BJ (cell line): ENCODE results near the gene MYCL. TPM values are rescaled to one million over a fixed set of nuclear protein-coding genes. Genes with fewer than 3 reads are reported as not detected.

Experiments used
- CTCF ChIA-PET: fragments of 350-600 bp; formaldehyde crosslinking; extraction: SDS; loops from one replicate; lab custom pipeline; 2021; ENCODE audit warnings: antibody characterized with exemption, inconsistent platforms; lab: Yijun Ruan, JAX
- POLR2A ChIA-PET: fragments of 300-600 bp; sonication (Branson Sonifier 250); formaldehyde crosslinking; extraction: SDS; loops from one replicate; lab custom pipeline; 2021; ENCODE audit warnings: antibody characterized with exemption; lab: Charles Lee
- DNase-seq: peaks from one replicate; pipeline ENCODE4 v3.0.0-alpha.2; 2011; ENCODE audit warnings: low read depth
- H3K27me3 ChIP-seq: 2 replicates; pipeline ENCODE4 v1.6.0; 2011; ENCODE audit warnings: low read length; ENCODE audit not compliant: control insufficient read depth, insufficient read depth
- H3K36me3 ChIP-seq: 2 replicates; pipeline ENCODE4 v1.5.1; 2011; ENCODE audit warnings: low read length; ENCODE audit not compliant: control insufficient read depth, insufficient read depth
- H3K4me3 ChIP-seq: 2 replicates; pipeline ENCODE4 v1.5.1; 2011; ENCODE audit warnings: low read depth, mild to moderate bottlenecking, control low read depth, low read length
- polyA plus RNA-seq: library from polyadenylated mRNA; depleted of rRNA; stranded (reverse); fragments of >200 nt; gene quantifications from 2 replicates; pipeline ENCODE4 v1.2.3, GENCODE V29; 2011
- TF ChIP-seq, protein P1 (sequence below): IDR thresholded peaks from 2 replicates; pipeline ENCODE4 v1.5.1; 2011; ENCODE audit warnings: low read depth, mild to moderate bottlenecking, control low read depth, inconsistent platforms, low read length, moderate library complexity; ENCODE audit not compliant: insufficient read depth

The MYCL gene
- polyA plus RNA-seq, 1 experiment = 0.22 TPM

DNA sequence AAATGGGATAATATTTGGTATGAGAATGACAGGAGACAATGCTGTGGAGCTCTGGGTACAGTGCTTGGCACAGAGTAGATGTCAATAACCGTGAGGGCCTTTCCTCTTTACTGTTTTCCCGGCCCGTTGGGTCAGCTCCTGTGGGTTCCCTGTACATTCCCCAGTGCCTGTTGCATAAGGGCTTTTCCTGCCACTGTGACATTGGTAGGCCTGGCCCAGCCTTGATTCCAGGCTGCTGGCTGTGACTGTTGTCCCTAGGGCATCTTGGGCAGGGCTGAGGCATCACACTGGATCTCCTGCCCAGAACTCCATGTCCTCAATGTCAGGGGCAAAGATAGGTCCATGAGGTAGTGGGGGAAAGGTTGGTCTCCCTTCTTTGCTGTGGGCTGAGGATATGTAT lies 25.8 kb upstream of the MYCL start:
- Histone ChIP-seq H3K4me3 (no peak overlapping the region), H3K27me3 (peaks cover 2% of the 10 kb centered on the region), H3K36me3 (no peaks in the 10 kb centered on the region)
- POLR2A ChIA-PET = no interaction called here
- no peak for DNase-seq
- CTCF ChIA-PET = interaction anchor here (0.6 to 7.9 kb wide), 4 partner anchors 25 to 105 kb away, joined by 3 to 43 read pairs (median 13); no protein-coding TSS in a partner anchor
- TF ChIP-seq, protein P1, sequence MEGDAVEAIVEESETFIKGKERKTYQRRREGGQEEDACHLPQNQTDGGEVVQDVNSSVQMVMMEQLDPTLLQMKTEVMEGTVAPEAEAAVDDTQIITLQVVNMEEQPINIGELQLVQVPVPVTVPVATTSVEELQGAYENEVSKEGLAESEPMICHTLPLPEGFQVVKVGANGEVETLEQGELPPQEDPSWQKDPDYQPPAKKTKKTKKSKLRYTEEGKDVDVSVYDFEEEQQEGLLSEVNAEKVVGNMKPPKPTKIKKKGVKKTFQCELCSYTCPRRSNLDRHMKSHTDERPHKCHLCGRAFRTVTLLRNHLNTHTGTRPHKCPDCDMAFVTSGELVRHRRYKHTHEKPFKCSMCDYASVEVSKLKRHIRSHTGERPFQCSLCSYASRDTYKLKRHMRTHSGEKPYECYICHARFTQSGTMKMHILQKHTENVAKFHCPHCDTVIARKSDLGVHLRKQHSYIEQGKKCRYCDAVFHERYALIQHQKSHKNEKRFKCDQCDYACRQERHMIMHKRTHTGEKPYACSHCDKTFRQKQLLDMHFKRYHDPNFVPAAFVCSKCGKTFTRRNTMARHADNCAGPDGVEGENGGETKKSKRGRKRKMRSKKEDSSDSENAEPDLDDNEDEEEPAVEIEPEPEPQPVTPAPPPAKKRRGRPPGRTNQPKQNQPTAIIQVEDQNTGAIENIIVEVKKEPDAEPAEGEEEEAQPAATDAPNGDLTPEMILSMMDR = no peak

GRCh38 chr1:39926820-39927219 lies 25.1 kb upstream of the MYCL start:
- no peak for DNase-seq
- POLR2A ChIA-PET = no interaction called here
- CTCF ChIA-PET = interaction anchor here (1.2 to 7.9 kb wide), 4 partner anchors 24 to 109 kb away, joined by 3 to 43 read pairs (median 13); no protein-coding TSS in a partner anchor

GRCh38 chr1:39926343-39926793 lies 24.7 kb upstream of the MYCL start:
- no peak for DNase-seq
- POLR2A ChIA-PET = no interaction called here
- no peaks in the 10 kb centered on the region for H3K36me3 ChIP-seq
- peaks cover 2% of the 10 kb centered on the region for H3K27me3 ChIP-seq
- CTCF ChIA-PET = interaction anchor here (0.9 to 7.9 kb wide), 6 partner anchors 15 to 109 kb away, joined by 3 to 43 read pairs (median 4); no protein-coding TSS in a partner anchor
- TF ChIP-seq, protein P1 = no peak
- H3K4me3 ChIP-seq = no peak overlapping the region

More at GRCh38 chr1:39926820-39927219, 25.1 kb upstream of the MYCL start:
- H3K27me3 ChIP-seq = peaks cover 2% of the 10 kb centered on the region
- TF ChIP-seq, protein P1 = no peak
- H3K4me3 ChIP-seq = no peak overlapping the region
- no peaks in the 10 kb centered on the region for H3K36me3 ChIP-seq

DNA sequence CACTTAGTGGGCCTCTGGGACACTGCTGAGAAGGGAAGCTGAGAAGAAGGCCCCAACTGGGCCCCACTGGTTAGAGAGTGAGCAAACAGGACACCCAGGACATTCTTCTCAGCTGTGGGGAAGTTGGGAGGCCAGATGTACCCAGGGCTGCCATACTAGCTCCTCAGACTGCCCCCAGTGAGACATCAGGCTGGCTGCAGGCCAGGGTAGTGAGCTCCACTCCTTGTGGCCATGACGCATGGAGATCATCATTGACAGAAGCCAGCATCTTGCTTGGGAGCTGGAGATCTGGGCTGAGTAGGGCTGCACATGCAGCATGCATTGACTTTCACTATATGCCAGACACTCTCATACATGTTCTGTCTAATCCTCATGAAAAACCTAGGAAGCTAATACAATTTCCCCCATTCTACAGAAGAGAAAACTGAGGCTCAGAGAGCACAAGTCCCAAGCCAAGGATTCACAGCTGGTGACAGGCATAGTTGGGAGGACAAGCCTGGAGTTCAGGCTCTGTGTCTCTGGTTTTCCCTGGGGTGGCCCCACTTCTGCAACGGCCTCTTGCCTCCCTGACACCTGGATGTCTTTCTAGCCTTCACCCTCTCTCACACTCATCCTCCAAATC lies 24.1 kb upstream of the MYCL start:
- ChIA-PET POLR2A (no interaction called here), CTCF (interaction anchor here (0.6 to 7.9 kb wide), 9 partner anchors 8 to 109 kb away, joined by 3 to 43 read pairs (median 4); no protein-coding TSS in a partner anchor)
- DNase-seq = no peak
- TF ChIP-seq, protein P1 = no peak
- no peaks in the 10 kb centered on the region for H3K36me3 ChIP-seq
- peaks cover 2% of the 10 kb centered on the region for H3K27me3 ChIP-seq
- no peak overlapping the region for H3K4me3 ChIP-seq

GRCh38 chr1:39922251-39922688 lies 20.6 kb upstream of the MYCL start:
- CTCF ChIA-PET = interaction anchor here (1.1 to 8.7 kb wide), 4 partner anchors 10 to 110 kb away, joined by 4 to 228 read pairs (median 48); no protein-coding TSS in a partner anchor
- no peak overlapping the region for H3K4me3 ChIP-seq
- no peaks in the 10 kb centered on the region; the same call in none of the 2 replicates for H3K27me3 ChIP-seq
- TF ChIP-seq, protein P1 = no peak
- no peaks in the 10 kb centered on the region for H3K36me3 ChIP-seq
- DNase-seq = no peak
- POLR2A ChIA-PET = no interaction called here
